Muscle of leg (tissue), 11 donors: Measurements from ENCODE around the gene SCUBE1. TPM values are rescaled to one million over a fixed set of nuclear protein-coding genes. Genes with fewer than 3 reads are reported as not detected.

ENCODE experiments used
- DNase-seq: peaks from one replicate; pipeline ENCODE4 v3.0.0; 2013
- H3K27ac ChIP-seq: one replicate; pipeline ENCODE4 v1.5.1; 2013; ENCODE audit warnings: mild to moderate bottlenecking, low read length, control low read depth
- H3K27me3 ChIP-seq: one replicate; pipeline ENCODE4 v1.6.1; 2013; ENCODE audit warnings: low read length; ENCODE audit not compliant: control insufficient read depth, insufficient read depth
- H3K36me3 ChIP-seq: one replicate; pipeline ENCODE4 v1.6.1; 2013; ENCODE audit warnings: low read length; ENCODE audit not compliant: control insufficient read depth, insufficient read depth
- H3K4me1 ChIP-seq: one replicate; pipeline ENCODE4 v1.6.1; 2013; ENCODE audit warnings: low read length; ENCODE audit not compliant: control insufficient read depth, insufficient read depth
- H3K4me3 ChIP-seq: one replicate; pipeline ENCODE4 v1.5.1; 2013; ENCODE audit warnings: low read length, control low read depth
- H3K9me3 ChIP-seq: replicated peaks from 2 replicates; pipeline ENCODE4 v1.6.1; 2013; ENCODE audit warnings: low read depth, low read length; ENCODE audit not compliant: control insufficient read depth
- WGBS: methylation state at CpG from one replicate; pipeline ENCODE4 v1.1.5; 2013; ENCODE audit warnings: missing lambda C conversion rate; ENCODE audit not compliant: insufficient coverage; 5-methylcytosine and 5-hydroxymethylcytosine counted together
- polyA plus RNA-seq, 8 donors: library from polyadenylated mRNA; unstranded; fragments of 120-200 nt; gene quantifications; one replicate each; pipeline versions ENCODE4 v1.2.1 to v1.2.3, GENCODE V29; 2013; ENCODE audit warnings: inconsistent platforms in 1 of 8, low replicate concordance in 1 of 8; ENCODE audit not compliant: insufficient read length in 8 of 8, insufficient read depth in 1 of 8
- total RNA-seq: library from RNA; stranded (reverse); fragments of 120-200 nt; gene quantifications from one replicate; pipeline ENCODE4 v1.2.4, GENCODE V29; 2013

Gene SCUBE1
- total and polyA plus RNA-seq, 9 donors, result 0.13 to 2.1 (median 0.45) TPM

DNA sequence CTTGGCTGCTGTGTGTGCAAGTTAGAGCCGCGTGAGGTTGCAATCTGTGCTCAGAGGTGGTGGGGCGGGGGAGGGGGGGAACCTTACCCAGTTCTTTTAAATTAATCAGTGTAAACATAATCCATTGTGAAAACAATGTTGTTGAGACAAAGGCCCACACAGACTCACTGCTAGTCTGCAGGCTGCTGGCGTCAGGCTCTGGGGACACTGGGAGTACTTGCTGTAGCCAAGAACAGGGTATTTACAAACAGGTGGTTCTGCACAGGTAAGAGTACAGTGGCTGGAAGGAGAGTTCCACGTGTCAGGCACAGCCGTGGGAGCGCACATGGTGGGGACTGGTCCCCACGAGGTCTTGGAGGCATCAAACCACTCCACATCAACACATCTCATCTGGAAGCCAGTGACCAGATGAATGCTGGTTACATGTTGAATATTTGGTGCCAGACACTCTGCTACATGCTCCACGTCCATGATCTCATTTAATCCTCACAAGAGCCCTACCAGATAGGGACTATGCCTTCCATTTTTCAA lies 27.4 kb downstream of the SCUBE1 start:
- Histone ChIP-seq H3K27me3 (peaks cover 24% of the 10 kb centered on the region), H3K9me3 (no peaks in the 10 kb centered on the region), H3K27ac (no peak overlapping the region), H3K4me1 (peaks cover 8% of the 10 kb centered on the region), H3K4me3 (no peak overlapping the region), H3K36me3 (no peaks in the 10 kb centered on the region)
- DNase-seq, result no peak
- no CpG with 5 or more reads among the region's 9 CpGs for WGBS

DNA sequence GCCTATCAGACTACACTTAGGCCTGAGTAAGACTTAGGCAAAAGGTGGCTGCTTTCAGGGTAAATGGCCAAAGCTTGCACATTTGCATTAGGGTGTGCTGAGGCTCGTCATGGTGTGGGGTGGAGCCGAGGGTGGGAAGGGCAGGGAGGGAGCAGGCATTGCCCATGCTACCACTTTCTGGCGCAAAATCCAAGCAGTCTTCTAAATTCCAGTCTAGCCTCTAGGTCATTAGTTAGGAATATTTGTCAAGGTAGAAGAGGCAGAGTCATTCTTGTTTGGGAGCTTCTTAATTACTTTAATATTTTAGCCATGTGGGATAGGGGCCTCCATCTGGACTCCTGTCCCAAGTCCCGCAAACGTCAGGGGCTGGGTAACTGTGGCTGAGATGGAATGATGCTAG lies 28.6 kb downstream of the SCUBE1 start:
- WGBS, result 81% methylated on average over 2 of the region's 5 CpGs
- no peak for DNase-seq

DNA sequence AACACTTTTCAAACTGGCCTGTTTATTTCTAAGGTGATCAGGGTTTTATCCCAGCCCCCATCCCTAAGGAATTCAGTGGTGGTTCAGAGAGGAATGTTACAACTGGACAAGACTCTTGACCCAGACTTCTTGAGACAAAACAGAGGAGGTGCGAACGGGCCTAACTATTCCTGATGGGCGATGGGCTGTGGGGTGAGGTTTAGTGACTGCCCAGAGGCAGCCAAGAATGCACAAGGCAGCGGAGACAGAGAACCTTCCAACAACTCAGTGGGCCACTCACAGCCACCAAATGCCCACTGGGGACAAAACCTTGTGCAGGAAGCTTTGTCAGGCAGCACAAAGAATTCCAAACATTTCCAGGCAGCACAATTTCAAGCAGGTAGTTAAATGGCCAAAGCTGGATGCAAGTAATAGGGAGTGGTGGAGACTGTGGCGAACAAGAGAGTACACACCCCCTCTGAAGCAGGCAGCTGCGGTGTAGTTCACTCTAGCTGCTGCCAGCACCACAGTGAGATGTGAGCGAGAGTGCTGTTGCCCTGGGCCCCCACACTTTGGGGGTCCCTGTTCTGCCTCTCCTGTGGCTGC lies 29.2 kb downstream of the SCUBE1 start:
- Histone ChIP-seq H3K27ac (no peak overlapping the region), H3K4me3 (no peak overlapping the region), H3K9me3 (no peaks in the 10 kb centered on the region), H3K4me1 (peaks cover 10% of the 10 kb centered on the region), H3K27me3 (peaks cover 24% of the 10 kb centered on the region), H3K36me3 (no peaks in the 10 kb centered on the region)
- WGBS, result 93% methylated on average over 2 of the region's 7 CpGs
- DNase-seq, result no peak

More for the DNA sequence above, 28.6 kb downstream of the SCUBE1 start:
- H3K27me3 ChIP-seq, result peaks cover 24% of the 10 kb centered on the region
- no peak overlapping the region for H3K4me3 ChIP-seq
- H3K9me3 ChIP-seq, result no peaks in the 10 kb centered on the region
- no peaks in the 10 kb centered on the region for H3K36me3 ChIP-seq
- peaks cover 8% of the 10 kb centered on the region for H3K4me1 ChIP-seq
- H3K27ac ChIP-seq, result no peak overlapping the region

DNA sequence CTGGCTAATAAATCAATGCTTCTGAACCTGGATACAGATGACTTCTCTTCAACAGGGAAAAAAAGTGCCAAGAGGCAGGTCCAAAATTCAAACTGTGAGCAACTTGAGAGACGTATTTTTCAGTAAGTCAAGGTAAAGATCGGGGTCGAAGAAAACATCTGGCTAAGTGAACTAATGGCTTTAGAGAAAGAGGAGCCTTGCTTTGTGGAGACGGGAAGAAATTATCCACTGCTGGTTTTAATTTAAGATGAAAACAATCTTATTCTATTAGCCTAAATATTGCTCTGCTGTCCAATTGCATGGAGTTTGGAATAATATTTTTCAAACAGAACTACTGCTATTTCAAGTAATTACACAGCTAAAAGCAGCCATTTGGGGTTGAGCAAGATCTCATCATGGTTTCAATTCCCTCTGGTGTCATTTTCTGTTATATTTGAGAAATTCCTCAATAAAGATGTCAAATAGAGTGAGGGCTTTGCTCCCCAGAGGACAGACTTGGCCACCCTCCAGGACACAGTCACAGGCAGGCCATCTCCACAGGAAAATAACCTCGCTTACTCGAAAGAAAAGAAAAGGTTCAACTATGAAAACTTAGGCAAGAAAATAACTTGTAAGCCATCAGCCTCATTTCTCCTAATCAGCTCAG lies 29.8 kb downstream of the SCUBE1 start:
- WGBS, result 38% methylated on average over 3 of the region's 6 CpGs
- H3K36me3 ChIP-seq, result no peaks in the 10 kb centered on the region
- H3K9me3 ChIP-seq, result no peaks in the 10 kb centered on the region
- H3K4me1 ChIP-seq, result peaks cover 16% of the 10 kb centered on the region
- peak; percentile 82 for DNase-seq
- no peak overlapping the region for H3K27ac ChIP-seq
- H3K4me3 ChIP-seq, result no peak overlapping the region
- peaks cover 26% of the 10 kb centered on the region for H3K27me3 ChIP-seq

DNA sequence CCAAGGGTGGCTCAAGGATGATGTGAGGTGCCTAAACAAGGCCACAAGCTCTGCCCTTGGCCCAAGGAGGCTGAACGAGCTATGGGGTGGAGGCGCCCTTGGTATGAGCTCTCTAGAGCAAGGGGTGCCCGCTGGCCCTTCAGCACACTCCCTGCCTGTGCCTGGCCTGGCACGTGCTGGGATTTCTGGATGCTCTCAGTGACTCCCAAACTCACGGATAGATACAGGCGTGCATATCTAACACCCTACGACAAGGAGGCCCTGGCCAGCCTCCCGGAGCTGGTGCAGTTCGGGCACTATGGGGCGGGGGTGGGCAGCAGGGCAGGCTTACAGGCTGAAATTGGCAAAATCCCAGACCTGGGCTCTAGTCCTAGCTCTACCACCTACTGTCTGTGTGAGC lies 30.6 kb downstream of the SCUBE1 start:
- 76% methylated on average over 10 of the region's 10 CpGs for WGBS
- no peak for DNase-seq

DNA sequence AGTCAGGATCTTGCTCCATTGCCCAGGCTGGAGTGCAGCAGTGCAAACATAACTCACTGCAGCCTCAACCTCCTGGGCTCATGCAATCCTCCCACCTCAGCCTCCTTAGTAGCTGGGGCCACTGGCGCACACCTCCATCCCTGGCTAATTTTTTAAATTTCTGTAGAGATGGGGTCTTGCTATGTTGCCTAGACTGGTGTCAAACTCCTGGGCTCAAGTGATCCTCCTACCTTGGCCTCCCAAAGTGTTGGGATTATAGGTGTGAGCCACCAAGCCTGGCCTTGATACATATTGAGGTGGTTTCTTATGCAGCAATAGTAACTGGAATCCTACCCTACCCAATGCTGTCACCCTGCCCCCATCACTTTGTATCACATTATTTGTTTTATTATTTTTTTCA lies 32.4 kb downstream of the SCUBE1 start:
- WGBS, result no CpG with 5 or more reads among the region's 1 CpG

More for the DNA sequence above, 30.6 kb downstream of the SCUBE1 start:
- no peaks in the 10 kb centered on the region for H3K36me3 ChIP-seq
- H3K27ac ChIP-seq, result no peak overlapping the region
- no peak overlapping the region for H3K4me3 ChIP-seq
- H3K4me1 ChIP-seq, result peaks cover 21% of the 10 kb centered on the region
- H3K9me3 ChIP-seq, result no peaks in the 10 kb centered on the region
- H3K27me3 ChIP-seq, result peaks cover 24% of the 10 kb centered on the region

DNA sequence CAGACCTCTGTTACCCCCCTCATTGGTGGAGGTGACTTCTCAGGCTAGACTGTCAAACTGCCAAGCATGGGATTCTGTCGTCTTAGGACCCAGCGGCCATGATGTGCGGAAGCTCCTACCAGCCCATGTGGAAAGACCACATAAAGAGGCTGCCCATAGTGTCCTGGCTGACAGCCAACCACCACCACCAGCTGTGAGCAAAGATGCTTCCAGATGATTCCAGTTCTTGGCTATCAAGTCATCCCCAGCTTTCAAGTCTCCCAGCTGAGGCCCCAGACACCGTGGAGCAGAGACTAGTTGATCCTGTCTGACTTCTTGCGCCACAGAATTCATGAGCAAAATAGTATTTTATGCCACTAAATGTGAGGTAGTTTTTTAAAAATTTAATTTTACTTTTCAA lies 32.9 kb downstream of the SCUBE1 start:
- no peak overlapping the region for H3K4me3 ChIP-seq
- 70% methylated on average over 3 of the region's 5 CpGs for WGBS
- no peaks in the 10 kb centered on the region for H3K9me3 ChIP-seq
- peak; percentile 48 for DNase-seq
- H3K4me1 ChIP-seq, result peaks cover 27% of the 10 kb centered on the region
- peaks cover 18% of the 10 kb centered on the region for H3K27me3 ChIP-seq
- H3K27ac ChIP-seq, result no peak overlapping the region
- no peaks in the 10 kb centered on the region for H3K36me3 ChIP-seq

More for the DNA sequence above, 32.4 kb downstream of the SCUBE1 start:
- peaks cover 17% of the 10 kb centered on the region for H3K27me3 ChIP-seq
- no peaks in the 10 kb centered on the region for H3K36me3 ChIP-seq
- peaks cover 25% of the 10 kb centered on the region for H3K4me1 ChIP-seq
- H3K27ac ChIP-seq, result no peak overlapping the region
- H3K4me3 ChIP-seq, result no peak overlapping the region
- no peaks in the 10 kb centered on the region for H3K9me3 ChIP-seq
- DNase-seq, result no peak

DNA sequence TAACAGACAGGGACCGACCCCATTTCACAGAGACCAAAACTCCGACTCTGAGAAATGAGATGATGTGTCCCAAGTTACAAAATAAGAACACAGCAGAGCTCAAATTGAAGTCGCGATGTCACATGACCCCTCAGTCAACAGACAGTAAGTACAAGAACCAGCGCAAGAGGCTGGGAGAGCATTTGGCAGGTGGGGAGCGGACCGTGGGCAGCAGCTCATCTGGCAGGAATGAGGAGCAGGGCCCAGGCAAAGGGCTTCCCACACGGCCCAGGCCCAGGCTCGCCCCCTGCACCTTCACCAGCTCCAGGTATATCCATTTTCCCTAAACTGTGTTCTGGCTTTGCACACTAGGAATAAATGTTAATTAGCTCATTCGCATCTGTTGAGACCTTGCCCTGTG lies 34.3 kb downstream of the SCUBE1 start:
- Histone ChIP-seq H3K27me3 (peaks cover 20% of the 10 kb centered on the region), H3K27ac (no peak overlapping the region), H3K4me3 (no peak overlapping the region), H3K4me1 (peaks cover 31% of the 10 kb centered on the region), H3K36me3 (no peaks in the 10 kb centered on the region), H3K9me3 (no peaks in the 10 kb centered on the region)
- WGBS, result 77% methylated on average over 6 of the region's 10 CpGs
- no peak for DNase-seq

DNA sequence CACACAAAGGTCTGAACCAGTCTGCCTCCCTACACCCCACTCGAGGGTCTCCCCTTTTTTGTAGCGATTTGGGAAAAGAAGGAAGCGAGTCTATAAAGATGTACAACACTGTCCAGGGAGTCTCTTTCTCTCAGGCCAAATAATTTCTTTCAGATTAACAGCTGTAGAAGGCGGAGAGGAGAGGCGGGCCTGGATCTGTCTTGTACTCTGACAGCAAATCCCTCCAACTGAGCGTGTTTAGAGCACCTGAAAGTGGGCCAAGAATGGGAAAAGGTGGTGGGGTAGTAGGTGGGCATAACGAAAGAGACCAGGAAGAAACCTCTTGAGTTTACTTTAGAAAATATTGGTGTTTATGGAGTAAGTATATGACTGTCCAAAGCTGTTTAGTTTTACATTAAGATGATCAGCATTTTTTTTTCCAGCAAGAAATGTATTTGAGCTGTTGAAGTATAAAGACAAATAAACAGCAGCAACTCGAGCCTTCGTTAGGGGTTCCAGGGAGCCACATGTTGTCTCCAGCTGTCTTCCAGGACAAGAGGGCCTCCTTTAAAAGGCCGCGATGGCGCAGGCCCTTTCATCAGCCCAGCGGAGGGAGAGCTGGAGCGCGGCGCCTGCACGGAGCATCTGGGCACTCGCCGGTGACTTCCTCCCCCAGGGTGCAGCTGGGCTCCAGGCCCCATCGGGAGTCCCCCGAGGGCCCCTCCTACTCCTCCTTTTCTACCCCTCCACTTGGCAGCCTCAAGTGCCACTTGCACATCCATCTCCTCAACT lies 34.9 kb downstream of the SCUBE1 start:
- H3K9me3 ChIP-seq, result no peaks in the 10 kb centered on the region
- peaks cover 32% of the 10 kb centered on the region for H3K4me1 ChIP-seq
- 33% methylated on average over 10 of the region's 21 CpGs for WGBS
- peak; percentile 57 for DNase-seq
- H3K27me3 ChIP-seq, result peaks cover 21% of the 10 kb centered on the region
- H3K27ac ChIP-seq, result no peak overlapping the region
- no peak overlapping the region for H3K4me3 ChIP-seq
- H3K36me3 ChIP-seq, result no peaks in the 10 kb centered on the region

DNA sequence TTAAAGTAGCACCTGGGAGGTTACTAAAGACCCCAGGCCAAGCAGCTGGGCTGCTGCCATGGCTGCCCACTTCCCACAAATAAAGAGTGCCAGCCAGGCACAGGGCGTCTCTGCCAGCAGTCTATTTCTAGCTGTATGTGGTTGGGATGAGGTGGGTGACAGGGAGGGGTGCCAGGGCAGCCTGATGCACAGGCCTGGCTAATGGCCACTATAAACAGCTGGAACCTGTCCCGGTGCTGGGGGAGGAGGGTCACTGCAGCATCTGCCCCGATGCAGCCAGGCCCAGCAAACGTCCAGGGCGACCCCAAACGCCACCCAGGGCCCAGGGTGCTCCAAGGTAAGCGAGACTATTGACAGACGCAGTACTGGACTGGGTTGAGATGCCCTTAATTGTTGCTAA lies 37.4 kb downstream of the SCUBE1 start:
- no peaks in the 10 kb centered on the region for H3K36me3 ChIP-seq
- H3K9me3 ChIP-seq, result no peaks in the 10 kb centered on the region
- H3K4me1 ChIP-seq, result peaks cover 49% of the 10 kb centered on the region
- no peak for DNase-seq
- WGBS, result 70% methylated on average over 8 of the region's 8 CpGs
- no peak overlapping the region for H3K4me3 ChIP-seq
- peaks cover 24% of the 10 kb centered on the region for H3K27me3 ChIP-seq
- H3K27ac ChIP-seq, result no peak overlapping the region
